Measurements from ENCODE around the gene PSMB10. TPM values are rescaled to one million over a fixed set of nuclear protein-coding genes. Genes with fewer than 3 reads are reported as not detected.
"Not testable (repeated sequence)": the region's sequence is repeated elsewhere in the genome, so short reads cannot be mapped to it uniquely, and the experiment has no call there.

Gene PSMB10
- total RNA-seq, 4 donors from 2014 or later = 62.0 to 106 (median 79.9) TPM

DNA sequence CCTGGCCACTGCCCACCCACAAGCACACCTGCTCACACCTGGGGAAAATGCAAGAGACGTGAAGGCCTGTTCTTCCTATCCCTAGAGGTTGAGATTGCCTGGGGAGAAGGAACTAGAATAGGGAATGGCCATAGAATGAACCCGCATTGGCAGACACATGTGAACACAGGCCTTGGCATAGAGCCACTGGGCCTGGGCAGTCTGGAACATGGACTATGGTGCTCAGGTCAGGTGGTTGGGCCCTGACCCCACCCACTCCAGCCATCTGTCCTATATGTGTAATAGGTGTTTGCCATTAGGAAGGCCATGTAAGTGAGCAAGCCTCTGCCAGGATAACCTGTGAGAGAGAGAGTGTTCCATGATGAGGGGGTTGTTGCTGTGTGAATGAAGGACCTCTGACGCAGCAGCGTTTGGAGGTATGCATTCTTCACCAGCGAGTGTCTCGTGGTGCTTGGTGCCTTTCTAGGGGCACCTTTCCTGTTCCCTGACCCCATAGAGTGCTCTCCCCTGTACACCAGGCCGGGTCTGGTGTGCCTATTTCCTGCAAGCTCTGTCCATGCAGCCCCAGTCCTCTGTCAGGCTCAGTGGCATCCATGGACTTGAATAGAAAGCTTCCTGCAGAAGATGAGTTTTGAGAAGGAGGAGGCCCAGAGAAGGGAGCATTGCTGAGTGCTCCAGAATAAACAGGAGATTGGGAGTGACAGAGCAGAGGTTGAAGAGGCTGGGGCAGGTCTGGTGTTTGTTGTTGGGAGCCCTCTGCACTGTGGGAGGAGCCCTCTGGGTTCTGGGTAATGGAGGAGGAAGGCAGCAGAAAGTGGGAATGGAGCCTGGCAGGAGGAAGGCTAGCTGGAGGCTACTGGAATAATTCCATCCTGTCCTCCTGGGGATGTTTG is 20.6 kb downstream of the PSMB10 start:
- H3K36me3 ChIP-seq = peaks cover 0 to 34% (median 0%) of the 10 kb centered on the region in 3 donors
- peak in 2 of 3 donors; percentile 74 to 80 for DNase-seq

DNA sequence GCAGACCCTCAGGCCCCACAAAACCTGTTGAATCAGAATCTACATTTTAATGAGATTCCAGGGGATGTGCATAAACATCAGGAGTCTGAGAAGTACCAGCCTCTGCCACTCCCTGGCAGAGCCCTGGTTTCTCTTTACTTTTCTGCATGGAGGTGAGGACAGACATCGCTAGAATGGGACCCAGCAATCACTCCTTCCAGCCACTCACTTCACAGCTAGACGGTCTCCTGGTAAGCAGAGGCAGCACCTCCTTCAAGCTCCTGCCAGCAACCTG is 21.2 kb downstream of the PSMB10 start:
- not testable (repeated sequence) for H3K9me3 ChIP-seq, DNase-seq, H3K27ac ChIP-seq, H3K27me3 ChIP-seq, H3K4me3 ChIP-seq
- Histone ChIP-seq H3K4me1 (peaks cover 0 to 20% (median 0%) of the 10 kb centered on the region in 4 donors), H3K36me3 (peaks cover 0 to 41% (median 0%) of the 10 kb centered on the region in 3 donors)

More for the DNA sequence above, 20.6 kb downstream of the PSMB10 start:
- H3K27ac ChIP-seq = no peak overlapping the region
- no peaks in the 10 kb centered on the region for H3K27me3 ChIP-seq
- TF ChIP-seq POLR2A (IDR thresholded peaks at IDR 0.05) = no peak
- TF ChIP-seq, protein P1, sequence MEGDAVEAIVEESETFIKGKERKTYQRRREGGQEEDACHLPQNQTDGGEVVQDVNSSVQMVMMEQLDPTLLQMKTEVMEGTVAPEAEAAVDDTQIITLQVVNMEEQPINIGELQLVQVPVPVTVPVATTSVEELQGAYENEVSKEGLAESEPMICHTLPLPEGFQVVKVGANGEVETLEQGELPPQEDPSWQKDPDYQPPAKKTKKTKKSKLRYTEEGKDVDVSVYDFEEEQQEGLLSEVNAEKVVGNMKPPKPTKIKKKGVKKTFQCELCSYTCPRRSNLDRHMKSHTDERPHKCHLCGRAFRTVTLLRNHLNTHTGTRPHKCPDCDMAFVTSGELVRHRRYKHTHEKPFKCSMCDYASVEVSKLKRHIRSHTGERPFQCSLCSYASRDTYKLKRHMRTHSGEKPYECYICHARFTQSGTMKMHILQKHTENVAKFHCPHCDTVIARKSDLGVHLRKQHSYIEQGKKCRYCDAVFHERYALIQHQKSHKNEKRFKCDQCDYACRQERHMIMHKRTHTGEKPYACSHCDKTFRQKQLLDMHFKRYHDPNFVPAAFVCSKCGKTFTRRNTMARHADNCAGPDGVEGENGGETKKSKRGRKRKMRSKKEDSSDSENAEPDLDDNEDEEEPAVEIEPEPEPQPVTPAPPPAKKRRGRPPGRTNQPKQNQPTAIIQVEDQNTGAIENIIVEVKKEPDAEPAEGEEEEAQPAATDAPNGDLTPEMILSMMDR (IDR thresholded peaks at IDR 0.05) = no peak
- no peak overlapping the region for H3K4me3 ChIP-seq
- H3K9me3 ChIP-seq = no peaks in the 10 kb centered on the region
- H3K4me1 ChIP-seq = peaks cover 0 to 20% (median 0%) of the 10 kb centered on the region in 4 donors

DNA sequence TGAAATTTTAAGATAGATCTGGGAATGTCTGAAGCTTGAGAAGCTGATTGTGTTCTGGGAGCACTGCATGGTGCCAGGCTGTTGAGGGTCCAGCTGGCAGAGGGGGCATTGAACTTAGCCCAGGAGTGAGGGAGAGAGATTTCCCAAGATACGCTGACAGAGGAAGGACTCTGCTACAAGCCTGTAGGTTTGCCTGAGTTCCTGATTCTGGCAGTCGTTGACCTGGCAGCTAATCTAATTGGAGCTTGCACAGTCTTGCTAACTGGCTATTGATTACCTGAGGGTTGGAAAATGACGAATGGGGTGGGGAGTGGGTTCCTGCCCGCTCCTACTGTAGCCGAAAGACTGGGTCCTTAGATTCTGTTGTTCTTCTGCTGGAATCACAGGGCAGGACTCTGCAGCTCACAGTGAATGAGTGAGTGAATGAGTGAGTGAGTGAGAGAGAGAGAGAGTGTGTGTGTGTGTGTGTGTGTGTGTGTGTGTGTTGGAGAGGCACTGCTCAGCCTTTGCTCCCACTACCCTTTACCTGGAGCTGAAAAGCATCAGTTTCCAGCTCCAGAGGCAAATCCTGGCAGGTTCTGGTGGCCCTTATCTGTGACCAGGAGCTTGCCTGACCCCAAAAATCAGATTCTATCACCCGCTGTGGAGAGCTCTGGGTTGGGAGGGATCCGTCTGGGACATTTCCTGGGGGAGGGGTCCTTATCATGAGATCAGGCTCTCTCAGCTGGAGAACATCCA is 21.7 kb downstream of the PSMB10 start:
- TF ChIP-seq, protein P1 (IDR thresholded peaks at IDR 0.05) = no peak
- TF ChIP-seq POLR2A (IDR thresholded peaks at IDR 0.05) = no peak
- DNase-seq = no peak
- Histone ChIP-seq H3K4me3 (no peak overlapping the region), H3K9me3 (no peaks in the 10 kb centered on the region), H3K27me3 (no peaks in the 10 kb centered on the region), H3K4me1 (peaks cover 0 to 20% (median 0%) of the 10 kb centered on the region in 4 donors), H3K36me3 (peaks cover 0 to 45% (median 0%) of the 10 kb centered on the region in 3 donors), H3K27ac (no peak overlapping the region)

DNA sequence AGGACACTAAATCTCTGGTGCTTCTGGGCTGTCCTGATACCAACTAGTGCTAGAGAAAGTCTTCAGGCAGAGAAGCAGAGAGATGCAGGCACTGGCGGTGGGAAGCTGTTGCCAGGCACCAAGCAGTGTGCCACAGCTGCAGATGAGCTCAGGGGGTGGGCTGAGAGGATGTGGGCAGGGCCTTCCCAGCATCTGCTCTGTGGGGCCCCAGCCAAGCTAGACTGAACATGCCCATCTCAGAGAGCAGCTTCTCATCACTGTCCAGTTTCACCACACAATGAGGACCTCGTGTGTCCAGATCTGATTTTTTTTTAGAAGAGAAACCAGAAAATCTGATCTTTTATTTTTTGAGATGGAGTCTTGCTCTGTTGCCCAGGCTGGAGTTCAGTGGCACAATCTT is 26.5 kb downstream of the PSMB10 start:
- Histone ChIP-seq H3K27me3 (no peaks in the 10 kb centered on the region), H3K4me3 (no peak overlapping the region), H3K36me3 (peaks cover 0 to 43% (median 0%) of the 10 kb centered on the region in 3 donors), H3K9me3 (no peaks in the 10 kb centered on the region), H3K4me1 (no peaks in the 10 kb centered on the region), H3K27ac (no peak overlapping the region)
- no peak for TF ChIP-seq POLR2A (IDR thresholded peaks at IDR 0.05)
- TF ChIP-seq, protein P1 (IDR thresholded peaks at IDR 0.05) = no peak
- no peak for DNase-seq

DNA sequence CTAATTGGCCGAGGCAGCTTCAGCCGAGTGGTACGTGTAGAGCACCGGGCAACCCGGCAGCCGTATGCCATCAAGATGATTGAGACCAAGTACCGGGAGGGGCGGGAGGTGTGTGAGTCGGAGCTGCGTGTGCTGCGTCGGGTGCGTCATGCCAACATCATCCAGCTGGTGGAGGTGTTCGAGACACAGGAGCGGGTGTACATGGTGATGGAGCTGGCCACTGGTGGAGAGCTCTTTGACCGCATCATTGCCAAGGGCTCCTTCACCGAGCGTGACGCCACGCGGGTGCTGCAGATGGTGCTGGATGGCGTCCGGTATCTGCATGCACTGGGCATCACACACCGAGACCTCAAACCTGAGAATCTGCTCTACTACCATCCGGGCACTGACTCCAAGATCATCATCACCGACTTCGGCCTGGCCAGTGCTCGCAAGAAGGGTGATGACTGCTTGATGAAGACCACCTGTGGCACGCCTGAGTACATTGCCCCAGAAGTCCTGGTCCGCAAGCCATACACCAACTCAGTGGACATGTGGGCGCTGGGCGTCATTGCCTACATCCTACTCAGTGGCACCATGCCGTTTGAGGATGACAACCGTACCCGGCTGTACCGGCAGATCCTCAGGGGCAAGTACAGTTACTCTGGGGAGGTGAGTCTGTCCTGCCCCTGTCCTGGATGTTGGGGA is 27.5 kb downstream of the PSMB10 start:
- no peak for DNase-seq
- H3K4me3 ChIP-seq = no peak overlapping the region
- no peak for TF ChIP-seq POLR2A (IDR thresholded peaks at IDR 0.05)
- TF ChIP-seq, protein P1 (IDR thresholded peaks at IDR 0.05) = no peak
- no peaks in the 10 kb centered on the region for H3K4me1 ChIP-seq
- no peak overlapping the region for H3K27ac ChIP-seq
- H3K27me3 ChIP-seq = no peaks in the 10 kb centered on the region
- no peaks in the 10 kb centered on the region for H3K9me3 ChIP-seq
- peaks cover 0 to 38% (median 0%) of the 10 kb centered on the region in 3 donors for H3K36me3 ChIP-seq
